ENCODE data around the gene RNF103.

RNF103 gene

DNA sequence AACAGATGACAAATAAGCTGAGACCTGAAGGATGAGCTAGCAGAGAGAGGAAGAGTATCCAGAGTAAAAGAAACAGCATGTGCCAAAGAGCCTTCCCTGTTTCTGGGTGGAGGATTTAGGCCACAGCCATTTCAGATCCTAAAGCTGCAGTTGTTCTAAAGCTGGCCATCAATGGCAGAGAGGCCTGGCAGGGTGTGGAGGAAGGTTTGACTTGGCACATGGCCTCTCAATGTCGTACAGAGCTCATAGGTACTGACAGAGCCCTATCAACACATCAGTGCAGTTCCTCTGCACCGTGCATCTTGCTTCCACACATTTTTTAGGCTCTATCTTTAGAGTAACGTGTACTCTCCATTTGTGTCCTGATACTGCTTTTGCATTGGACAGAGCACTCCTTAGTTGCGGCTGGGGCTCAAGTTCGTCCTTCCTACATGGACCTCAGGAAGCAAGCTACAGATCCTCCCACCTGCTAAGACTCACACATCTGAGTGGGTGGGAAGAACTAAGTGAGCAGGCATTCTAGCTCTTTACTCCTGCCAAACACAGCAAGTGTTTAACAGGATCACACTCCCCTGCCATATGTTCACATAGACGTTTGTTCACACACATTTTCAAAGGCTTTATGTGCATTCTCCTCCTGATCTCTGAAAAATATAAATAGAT, 57.4 kb downstream of the RNF103 start:
- peak in 2 of 14 donors; percentile 25 to 96 for DNase-seq

DNA sequence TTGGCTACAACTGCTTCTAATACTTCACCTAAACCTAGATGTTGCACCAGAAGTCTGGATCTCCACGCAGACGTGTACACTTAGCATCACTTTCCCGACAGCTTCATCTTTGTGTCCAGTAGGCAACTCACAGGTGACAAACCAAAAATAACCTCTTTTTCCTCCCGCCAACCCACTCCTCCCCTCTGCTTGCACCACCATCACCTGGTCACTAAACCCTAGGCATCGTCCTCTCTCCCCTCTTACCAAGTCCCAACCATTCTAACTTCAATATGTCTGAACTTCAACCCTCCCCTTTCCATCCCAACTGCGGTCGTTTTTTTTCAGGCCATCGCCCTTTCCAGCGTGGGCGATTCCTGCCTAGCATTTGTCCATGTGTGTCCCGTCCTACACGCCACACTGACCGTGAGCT, 60.0 kb downstream of the RNF103 start:
- DNase-seq: peak in 1 of 14 donors; percentile 28

DNA sequence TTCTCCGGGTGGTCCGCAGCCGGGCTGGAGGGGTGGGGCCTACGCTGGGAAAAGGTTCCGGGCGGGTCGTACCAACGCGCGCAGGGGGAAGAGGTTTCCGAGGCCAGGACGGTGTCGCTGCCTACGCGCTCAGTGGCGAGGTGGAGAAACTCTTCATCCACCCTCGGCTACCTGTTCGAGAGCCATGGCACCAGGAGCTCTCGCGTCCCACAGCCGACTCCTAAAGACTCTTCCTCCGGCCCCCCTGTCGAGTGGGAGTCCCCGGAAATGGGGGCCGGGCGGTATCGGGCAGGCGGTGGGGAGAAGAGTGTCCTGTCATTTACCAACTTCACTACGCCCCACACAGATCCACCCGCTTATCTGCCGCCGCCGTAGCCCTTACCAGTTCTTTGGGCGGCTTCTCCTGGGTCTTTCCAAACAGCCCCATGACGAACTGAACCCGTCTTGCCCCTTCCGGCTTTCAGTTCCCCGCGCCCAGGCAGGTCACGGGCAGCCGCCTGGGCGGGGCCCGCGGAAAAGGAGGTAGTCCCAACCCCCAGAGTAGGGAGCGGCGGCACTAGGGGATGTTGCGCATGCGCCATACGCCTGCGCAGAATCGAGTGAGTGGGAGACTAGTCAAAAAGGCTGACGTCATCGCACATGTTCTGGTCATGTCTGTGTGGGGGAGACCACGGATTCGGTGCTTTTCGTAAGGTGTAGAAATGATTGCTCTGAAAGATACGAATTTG, 60.6 kb downstream of the RNF103 start, which contains the start of gene CHMP3:
CHMP3 (minus strand) TSS at position 522 of the 728 bp plus-strand sequence; CDS start at position 427, 95 bp downstream.
- peak; percentile 53 to 98 (median 95) for DNase-seq

DNA sequence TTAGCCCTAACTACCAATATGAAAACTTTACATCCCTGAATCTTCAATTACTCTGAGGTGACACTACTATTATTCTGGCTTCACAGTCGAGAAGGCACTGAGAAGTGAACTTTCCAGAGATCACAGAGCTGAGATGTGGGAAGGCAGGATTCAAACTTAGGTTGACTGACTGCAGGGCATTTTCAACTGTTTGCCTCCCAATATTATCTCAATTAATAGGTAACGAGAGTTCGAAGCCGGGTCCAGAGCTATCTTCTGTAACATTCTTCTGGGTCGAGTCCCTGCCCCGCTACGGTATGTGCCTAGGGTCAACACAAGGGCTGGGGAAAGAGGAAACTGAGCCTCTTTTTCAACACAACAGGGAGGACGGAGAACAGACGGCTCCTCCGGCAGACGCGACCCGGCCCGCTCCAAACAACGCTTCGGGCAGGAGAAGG, 61.2 kb downstream of the RNF103 start:
- DNase-seq: no peak

DNA sequence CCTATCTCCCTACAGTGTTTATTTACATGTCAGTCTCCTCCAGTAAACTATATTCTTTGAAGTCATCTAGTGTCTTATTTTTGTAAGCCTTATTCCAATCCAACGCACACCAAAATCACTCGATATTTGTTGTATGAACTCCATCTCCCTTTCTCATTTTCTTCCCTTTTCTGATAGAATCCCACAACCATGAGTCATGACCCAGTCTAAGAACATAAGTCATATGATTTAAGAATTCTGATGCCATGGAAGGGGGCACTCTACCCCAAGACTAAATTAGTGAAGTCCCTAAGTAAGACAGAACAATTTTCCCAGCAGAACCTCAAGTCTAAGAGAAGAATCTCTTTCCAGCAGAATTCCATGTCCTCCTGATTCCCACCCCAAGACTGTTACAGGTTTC, 65.8 kb downstream of the RNF103 start:
- no peak for DNase-seq

DNA sequence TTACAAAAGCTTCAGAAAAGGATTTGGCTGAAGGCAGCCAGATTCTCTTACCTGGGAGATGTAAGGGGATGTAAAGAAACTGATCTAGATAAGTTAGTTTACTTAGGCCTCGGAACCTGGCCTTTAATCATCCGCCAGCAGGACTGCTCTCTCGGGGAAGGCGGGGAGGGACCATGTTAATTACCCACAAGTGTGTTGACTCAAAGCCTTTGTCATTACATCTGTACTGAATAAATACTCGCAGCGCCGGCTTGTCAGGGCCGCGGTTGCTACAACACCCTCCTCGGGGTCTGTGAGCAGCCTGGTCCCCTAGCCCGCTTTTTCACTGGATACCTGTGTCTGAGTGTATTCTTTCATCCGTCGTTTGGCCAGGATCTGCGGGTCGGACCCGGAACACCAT, 67.2 kb downstream of the RNF103 start:
- DNase-seq: no peak

Data from C1 segment of cervical spinal cord (tissue), 14 donors.